Measurements from ENCODE around the gene CLIP2.
"Not testable (repeated sequence)": the region's sequence is repeated elsewhere in the genome, so short reads cannot be mapped to it uniquely, and the experiment has no call there.

Gene CLIP2

GRCh38 chr7:74349621-74350020 is 60.4 kb downstream of the CLIP2 start:
- no peak for TF ChIP-seq CTCF (IDR thresholded peaks at IDR 0.05; ENCODE audit: low read depth, low read length, missing control alignments)
- no peak overlapping the region for H3K4me3 ChIP-seq (replicated peaks; ENCODE audit: low read depth, low read length)
- no peak for DNase-seq (ENCODE audit: extremely low read depth, low read depth)

GRCh38 chr7:74350751-74351150 is 61.5 kb downstream of the CLIP2 start:
- DNase-seq (ENCODE audit: extremely low read depth, low read depth), result no peak
- no peak overlapping the region for H3K4me3 ChIP-seq (replicated peaks; ENCODE audit: low read depth, low read length)
- no peak for TF ChIP-seq CTCF (IDR thresholded peaks at IDR 0.05; ENCODE audit: low read depth, low read length, missing control alignments)

- no peak overlapping the region for H3K4me3 ChIP-seq (replicated peaks; ENCODE audit: low read depth, low read length)
- TF ChIP-seq CTCF (IDR thresholded peaks at IDR 0.05; ENCODE audit: low read depth, low read length, missing control alignments), result no peak
- no peak for DNase-seq (ENCODE audit: extremely low read depth, low read depth)
Measured at GRCh38 chr7:74351836-74352235, 62.6 kb downstream of the CLIP2 start.

- not testable (repeated sequence) for H3K4me3 ChIP-seq (replicated peaks; ENCODE audit: low read depth, low read length); DNase-seq (ENCODE audit: extremely low read depth, low read depth)
Measured at GRCh38 chr7:74352551-74353138, 63.4 kb downstream of the CLIP2 start.

- no peak for TF ChIP-seq CTCF (IDR thresholded peaks at IDR 0.05; ENCODE audit: low read depth, low read length, missing control alignments)
- no peak for DNase-seq (ENCODE audit: extremely low read depth, low read depth)
- no peak overlapping the region for H3K4me3 ChIP-seq (replicated peaks; ENCODE audit: low read depth, low read length)
Measured at GRCh38 chr7:74354009-74354408, 64.8 kb downstream of the CLIP2 start.

- H3K4me3 ChIP-seq (replicated peaks; ENCODE audit: low read depth, low read length), result no peak overlapping the region
- TF ChIP-seq CTCF (IDR thresholded peaks at IDR 0.05; ENCODE audit: low read depth, low read length, missing control alignments), result no peak
- DNase-seq (ENCODE audit: extremely low read depth, low read depth), result peak; percentile 78
Measured at GRCh38 chr7:74355091-74355490, 65.9 kb downstream of the CLIP2 start.

- no peak for TF ChIP-seq CTCF (IDR thresholded peaks at IDR 0.05; ENCODE audit: low read depth, low read length, missing control alignments)
- H3K4me3 ChIP-seq (replicated peaks; ENCODE audit: low read depth, low read length), result no peak overlapping the region
- DNase-seq (ENCODE audit: extremely low read depth, low read depth), result no peak
Measured at GRCh38 chr7:74356589-74357315, 67.5 kb downstream of the CLIP2 start.
